Measurements from ENCODE around the gene MATN3.

- TF ChIP-seq CTCF (IDR thresholded peaks at IDR 0.05) (no peak), SIN3A (IDR thresholded peaks at IDR 0.05; ENCODE audit: borderline replicate concordance, insufficient read depth, low read depth, low read length) (no peak), TCF7L2 (IDR thresholded peaks at IDR 0.05; ENCODE audit: low read depth, low read length) (no peak), POLR2AphosphoS5 (IDR thresholded peaks at IDR 0.05; ENCODE audit: low read depth, low read length) (no peak)
These were observed 49.0 kb upstream of the MATN3 start for GRCh38 chr2:20061476-20061875.

Measured in Panc1 (cell line).